Iris pigment epithelial cell (primary cell): ENCODE results near the gene CDH13.
A peak's percentile ranks its signal among the peaks of the same experiment; 100 is the strongest.

Experiments
- DNase-seq: peaks from one replicate; pipeline ENCODE4 v3.0.0-alpha.2; 2011; ENCODE audit warnings: low read depth

CDH13 gene

DNA sequence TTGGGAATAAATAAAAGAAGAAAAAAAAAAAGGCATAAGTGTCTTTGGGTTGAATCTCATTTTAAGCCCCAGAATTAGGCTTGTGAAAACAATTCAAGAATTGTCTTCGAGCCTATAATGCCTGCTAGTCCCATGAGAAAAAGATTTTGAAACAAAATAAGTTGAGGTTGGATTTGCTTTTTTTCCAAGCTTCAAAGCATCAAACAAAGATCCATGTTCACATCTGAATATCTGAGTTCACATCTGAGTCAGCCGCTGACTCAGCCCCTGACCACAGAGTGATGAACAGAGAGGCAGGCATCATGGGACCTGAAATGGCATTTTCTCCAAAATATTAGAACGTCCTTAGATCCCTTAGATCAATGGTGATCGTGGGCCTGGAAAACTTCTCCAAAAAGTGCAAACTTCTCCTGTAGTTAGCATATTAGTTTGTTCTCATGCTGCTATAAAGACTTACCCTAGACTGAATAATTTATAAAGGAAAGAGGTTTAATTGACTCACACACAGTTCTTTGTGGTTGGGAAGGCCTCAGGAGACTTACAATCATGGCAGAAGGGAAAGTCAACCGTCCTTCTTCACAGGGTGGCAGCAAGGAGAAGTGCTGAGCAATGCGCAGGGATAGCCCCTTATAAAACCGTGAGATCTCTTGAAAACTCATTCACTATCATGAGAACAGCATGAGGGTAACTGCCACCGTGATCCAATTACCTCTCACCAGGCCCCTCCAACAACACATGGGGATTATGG, 886.4 kb downstream of the CDH13 start:
- DNase-seq: peak; percentile 88

- DNase-seq: no peak
Observed at GRCh38 chr16:83515395-83515794, 888.6 kb downstream of the CDH13 start.

GRCh38 chr16:83516931-83517330, 890.2 kb downstream of the CDH13 start:
- DNase-seq: no peak

GRCh38 chr16:83517398-83517797, 890.6 kb downstream of the CDH13 start:
- DNase-seq: no peak

GRCh38 chr16:83520596-83520995, 893.8 kb downstream of the CDH13 start:
- DNase-seq: no peak

- DNase-seq: peak; percentile 13
Observed at GRCh38 chr16:83530293-83530692, 903.5 kb downstream of the CDH13 start.

GRCh38 chr16:83532634-83533033, 905.9 kb downstream of the CDH13 start:
- no peak for DNase-seq

GRCh38 chr16:83533193-83533592, 906.4 kb downstream of the CDH13 start:
- DNase-seq: peak; percentile 36

GRCh38 chr16:83538707-83539106, 911.9 kb downstream of the CDH13 start:
- DNase-seq: no peak

- no peak for DNase-seq
Observed at GRCh38 chr16:83539736-83540490, 913.1 kb downstream of the CDH13 start.

- no peak for DNase-seq
Observed at GRCh38 chr16:83541231-83541630, 914.5 kb downstream of the CDH13 start.

DNA sequence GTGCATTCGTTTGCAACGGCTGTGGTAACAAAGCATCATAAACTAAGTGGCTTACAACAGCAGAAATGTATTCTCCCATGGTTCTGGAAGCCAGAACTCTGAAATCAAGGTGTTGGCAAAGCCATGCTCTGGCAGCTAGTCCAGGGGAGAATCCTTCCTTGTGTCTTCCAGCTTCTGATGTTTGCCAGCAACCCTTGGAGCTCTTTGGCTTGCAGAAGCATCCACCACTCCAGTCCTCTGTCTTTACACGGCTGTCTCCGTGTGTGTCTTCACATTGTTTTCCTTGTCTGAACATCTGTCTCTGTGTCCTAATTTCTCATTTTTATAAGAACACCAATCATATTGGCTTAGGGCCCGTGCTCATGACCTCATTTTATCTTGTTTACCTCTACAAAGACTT, 915.7 kb downstream of the CDH13 start:
- DNase-seq: no peak

DNA sequence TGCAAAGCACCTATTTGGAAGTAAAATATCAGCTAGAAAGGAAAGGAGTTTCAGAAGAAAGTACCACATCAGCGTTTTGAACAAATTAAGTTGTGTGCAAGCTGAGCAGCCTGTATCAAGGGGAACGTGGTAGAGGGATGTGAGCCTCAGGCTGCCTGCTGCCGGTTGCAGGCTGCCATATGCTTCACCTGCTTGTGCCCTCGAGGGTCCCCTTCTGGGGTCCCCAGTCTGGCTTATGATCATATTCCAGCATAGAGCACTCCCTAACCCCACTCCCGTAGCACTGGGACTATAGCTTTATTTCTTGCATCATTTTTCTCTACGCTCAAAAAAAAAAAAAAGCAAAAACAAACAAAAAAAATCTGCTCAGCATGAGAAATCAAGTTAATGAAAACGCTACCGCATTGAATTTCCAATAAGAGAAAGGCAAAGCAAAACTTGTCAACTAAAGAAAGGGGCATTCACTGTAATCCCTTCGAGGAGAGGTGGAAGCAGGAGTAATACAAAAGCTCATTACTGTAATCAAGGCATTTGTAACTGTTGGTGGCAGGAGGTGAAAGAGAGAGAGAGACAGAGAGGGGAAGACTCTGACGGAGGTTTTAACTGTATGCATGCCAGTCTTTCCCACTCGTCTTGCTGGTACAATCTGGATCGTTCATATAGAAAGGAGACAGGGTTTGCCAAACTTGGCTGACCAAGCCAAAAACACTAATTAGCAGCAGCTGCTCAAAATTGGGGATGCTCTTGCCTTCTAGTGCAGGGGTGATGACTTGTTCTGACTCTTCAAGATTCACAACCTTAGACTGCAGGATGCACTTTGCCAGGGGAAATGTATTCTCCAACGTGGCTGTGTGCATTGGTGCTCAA, 922.8 kb downstream of the CDH13 start:
- no peak for DNase-seq

DNA sequence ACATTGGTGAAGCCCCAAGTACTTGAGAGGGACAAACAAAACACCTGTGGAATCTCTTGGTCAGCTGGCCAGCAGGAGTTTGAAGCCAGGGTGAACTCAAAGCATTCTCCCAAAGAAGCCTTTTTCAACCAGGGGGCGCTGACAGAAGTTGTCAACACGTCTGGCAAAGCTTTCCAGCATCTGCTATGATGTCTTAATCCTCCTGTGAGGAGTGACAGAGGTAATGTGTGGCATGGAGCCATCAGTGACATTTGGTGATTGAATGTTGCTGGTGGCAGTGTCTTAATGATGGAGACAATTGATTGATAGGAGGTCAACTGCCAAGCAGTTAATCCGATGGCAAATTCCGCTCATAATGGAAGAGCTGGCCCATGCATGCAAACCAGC, 923.4 kb downstream of the CDH13 start:
- no peak for DNase-seq

DNA sequence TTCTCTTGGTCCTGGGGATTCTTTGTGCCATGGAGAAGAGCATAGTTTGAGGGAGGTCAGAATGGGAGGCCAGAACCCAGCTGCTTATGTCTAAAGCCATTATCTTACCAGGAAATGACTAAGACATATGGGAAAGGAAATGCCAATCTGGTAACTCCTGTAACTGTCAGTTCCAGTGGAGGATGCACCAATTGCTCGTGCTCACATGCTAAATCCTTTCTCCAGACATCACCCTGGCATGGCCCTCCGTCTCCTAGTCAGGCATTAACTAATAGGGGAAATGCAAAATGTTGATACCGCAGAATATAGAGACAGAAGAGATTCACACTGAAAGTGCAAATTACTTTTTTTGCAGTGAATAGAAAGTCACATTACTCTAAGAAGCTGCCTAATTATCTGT, 925.5 kb downstream of the CDH13 start:
- DNase-seq: peak; percentile 76

DNA sequence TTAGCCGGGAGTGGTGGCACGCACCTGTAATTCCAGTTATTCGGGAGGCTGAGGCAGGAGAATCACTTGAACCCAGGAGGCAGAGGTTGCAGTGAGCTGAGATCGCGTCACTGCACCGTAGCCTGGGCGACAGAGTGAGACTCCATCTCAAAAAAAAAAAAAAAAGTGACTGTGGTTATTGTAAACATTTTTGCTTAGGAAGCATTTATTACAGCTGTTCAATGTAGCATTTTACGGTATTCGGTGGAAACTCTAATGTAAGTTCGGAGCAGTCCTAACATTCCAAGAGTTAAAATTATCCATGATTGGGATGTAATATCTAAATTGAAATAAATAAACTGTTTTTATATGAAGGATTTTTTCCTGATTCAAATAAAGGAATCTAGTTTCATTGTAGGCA, 926.2 kb downstream of the CDH13 start:
- DNase-seq: no peak

DNA sequence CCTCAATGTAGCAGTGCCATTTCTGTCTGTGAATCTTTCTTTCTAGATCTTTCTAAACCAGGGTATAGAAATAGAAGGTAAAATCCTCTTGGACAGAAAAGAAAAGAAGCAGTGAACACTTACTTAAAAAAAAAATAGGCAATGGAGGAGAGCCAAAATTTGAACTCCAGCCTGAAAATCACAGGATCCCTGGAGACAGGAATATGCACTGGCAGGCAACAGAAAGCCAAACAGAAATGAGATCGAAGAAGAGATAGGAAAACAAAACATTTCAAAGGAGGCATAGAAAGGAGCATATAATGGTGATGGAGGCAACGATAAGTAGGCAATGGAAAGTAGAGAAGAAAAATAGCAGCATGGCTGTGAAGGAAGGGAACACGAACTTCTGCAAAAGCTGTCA, 927.3 kb downstream of the CDH13 start:
- no peak for DNase-seq

DNA sequence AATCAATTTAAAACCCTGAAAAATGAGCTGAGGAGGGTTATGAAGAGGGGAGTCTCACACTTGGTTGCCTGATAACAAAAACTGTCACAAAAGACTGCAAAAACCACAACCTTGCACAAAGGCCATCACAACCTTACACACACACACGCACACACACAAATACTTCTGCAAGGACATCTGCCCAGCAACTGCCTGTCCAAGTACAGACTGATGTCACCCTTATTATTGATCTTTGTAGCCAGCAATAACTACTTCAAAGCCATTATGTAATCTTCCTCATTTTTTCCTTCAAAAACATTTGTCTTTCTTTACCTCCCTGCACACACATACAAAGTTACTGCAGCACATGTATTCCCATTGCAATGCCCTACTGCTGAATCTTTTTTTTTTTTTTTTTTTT, 927.8 kb downstream of the CDH13 start:
- DNase-seq: no peak

DNA sequence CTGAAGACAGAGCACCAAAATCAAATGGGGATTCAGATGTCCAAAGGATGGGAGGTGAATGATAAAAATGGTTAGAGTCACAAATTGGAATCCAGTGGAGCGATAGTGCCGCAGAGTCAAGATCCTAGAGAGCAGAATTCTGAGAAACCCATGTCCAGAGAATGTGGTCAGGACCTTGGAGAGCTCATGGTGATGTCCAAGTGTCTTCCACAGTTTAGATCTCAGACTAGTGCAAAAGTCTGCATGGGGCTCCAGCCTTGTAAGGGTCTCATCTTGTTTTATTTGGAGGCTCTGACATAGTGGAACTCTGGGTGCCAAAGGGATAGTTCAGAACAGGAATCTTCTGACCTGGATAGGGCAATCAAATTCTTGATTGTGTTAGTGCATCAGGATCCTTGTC, 935.1 kb downstream of the CDH13 start:
- peak; percentile 37 for DNase-seq

DNA sequence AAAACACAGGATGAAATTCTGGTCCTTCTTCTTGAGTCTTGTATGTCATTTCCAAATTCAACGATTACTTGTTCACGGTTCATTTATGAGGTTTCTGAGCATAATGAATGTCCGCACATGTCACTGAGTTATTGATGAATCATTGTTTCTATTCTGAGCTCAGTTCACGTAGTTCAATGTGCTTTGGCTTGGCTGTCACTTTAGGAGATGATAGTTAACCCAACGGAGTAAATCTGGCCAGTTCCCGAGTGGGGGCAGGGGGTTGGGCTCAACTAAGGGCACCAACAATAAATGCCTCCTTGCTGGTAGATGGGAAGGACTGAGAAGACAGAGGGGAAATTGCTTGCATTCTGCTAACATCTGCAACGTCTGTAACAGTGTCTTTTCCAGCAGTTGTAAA, 941.6 kb downstream of the CDH13 start:
- DNase-seq: no peak

DNA sequence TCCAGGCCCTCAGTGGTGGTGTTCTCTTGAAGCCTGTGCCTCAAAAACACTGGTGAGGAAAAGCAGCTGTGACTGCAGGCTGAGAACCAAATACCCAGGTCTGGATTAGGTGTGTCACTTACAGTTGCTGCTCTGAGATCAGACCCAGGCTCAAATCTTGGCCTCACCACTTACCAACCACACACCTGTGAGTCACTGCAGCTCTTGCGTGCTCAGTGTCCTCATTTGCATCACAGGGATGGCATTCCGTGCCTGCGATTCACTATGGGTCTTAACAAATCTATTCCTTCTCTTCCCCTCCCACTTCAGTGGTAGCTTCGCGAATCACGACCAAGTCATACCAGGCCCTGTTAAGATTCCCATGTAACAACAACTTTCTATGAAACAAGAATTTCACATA, 947.6 kb downstream of the CDH13 start:
- DNase-seq: peak; percentile 77

DNA sequence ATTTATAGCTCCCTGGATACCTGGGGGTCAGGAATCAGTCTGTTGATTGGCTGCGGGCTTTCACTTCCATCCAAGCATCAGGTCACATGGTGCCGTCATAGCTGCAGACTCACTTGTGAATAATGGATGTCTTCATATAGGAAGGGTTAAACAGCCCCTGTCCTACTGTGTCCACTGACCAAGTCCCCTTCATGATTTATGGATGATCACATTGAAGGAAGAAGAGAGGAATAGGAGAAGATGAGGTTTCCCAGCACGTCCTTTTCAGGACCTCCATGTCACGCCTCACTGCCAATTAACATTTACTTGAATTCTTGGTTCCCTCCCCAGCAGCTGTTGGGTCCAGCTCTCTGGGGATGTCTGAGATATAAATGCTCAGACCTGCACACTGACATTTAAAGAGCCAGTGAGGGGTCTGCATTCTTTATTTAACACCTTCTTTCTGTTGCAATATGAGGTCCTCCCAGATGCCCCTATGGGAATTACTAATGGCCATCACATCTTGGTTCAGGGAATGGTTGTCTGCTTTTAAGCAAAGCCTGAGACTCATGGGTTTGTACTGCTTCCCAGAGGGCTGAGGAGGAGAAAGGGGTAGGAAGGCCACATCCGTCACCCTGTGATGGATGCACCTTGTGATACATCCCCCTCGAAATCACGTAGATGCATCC, 950.4 kb downstream of the CDH13 start:
- DNase-seq: no peak
